ENCODE results near the gene FAM216B.
"Not testable (repeated sequence)": the region's sequence is repeated elsewhere in the genome, so short reads cannot be mapped to it uniquely, and the experiment has no call there.

Gene FAM216B

GRCh38 chr13:42781352-42781751 lies at the start of gene FAM216B:
FAM216B (plus strand) TSS chr13:42781584; CDS start chr13:42784068, 2,484 bp downstream.
- DNase-seq, result no peak

DNA sequence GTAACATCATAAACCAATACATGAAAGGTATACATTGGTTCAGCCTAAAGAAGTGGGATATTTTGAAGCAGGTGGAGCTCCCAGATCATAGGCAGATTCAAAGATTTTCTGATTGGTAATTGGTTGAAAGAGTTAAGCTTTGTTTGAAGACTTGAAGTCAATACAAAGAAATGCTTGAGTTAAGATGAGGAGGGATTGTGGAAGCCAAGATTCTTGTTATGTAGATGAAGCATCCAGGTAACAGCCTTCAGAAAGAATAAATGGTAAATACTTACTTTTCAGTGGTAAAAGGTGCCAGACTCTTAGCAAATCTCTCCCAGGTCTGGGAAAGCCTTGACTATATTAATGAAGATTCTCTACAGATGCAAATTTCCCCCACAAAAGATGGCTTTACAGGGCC lies 49.3 kb upstream of the FAM216B start:
- no peak for DNase-seq

DNA sequence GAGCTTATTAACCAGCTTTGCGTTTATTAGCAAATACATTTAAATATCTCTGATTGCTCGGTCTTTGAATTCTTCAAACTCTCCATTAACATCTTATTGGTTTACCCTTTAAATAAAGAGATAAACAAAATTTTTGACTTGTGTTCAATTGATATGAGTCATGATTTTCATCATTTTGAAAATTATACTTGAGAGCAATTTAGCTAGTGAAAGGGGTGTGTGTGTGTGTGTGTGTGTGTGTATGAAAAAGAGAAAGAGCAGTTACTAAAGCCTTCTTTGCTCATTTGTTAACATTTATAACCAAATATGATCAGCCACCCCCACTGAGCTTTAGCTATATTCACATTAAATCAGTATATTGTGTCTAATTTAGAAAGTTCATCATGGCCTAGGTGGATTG lies 48.3 kb upstream of the FAM216B start:
- no peak for DNase-seq

DNA sequence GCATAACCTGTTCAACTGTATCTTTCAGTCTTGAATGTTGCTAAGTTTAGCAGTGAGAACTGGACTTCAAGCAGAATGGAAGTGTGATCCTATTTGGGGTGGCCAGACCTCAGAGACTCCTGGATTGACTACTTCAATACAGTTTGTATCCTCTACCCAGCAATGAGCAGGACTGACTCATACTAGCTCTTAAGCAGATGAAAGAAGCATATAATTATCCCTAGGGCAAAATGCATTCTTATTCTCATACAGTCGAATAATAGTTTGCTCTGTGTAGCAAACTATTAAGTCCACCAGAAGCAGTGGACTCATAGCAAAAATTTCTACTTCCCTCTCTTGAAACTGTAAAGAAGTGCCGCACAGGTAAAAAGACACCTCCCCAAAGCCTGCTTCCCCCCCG lies 46.4 kb upstream of the FAM216B start:
- DNase-seq, result no peak

DNA sequence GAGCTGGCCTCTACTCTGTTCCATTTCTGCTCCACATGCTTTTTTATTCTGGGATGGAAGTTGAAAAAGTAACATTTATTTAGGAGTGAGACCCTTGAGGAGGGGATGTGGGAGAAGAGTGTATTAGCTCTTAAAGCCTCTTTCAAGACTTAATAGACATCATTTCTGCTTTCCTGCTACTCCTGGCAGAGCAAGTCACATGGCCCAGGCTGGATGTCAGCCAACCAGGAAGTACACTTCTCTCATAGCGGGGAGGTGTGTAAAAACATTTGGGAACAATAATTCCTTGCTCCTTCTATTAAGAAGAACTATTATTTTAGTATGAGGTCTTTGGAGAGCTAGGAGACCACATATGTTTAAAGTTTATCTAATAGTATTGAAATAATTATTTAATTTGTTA lies 40.6 kb upstream of the FAM216B start:
- no peak for DNase-seq

- no peak for DNase-seq
Measured at GRCh38 chr13:42741914-42742313, 39.5 kb upstream of the FAM216B start.

GRCh38 chr13:42745655-42746054 lies 35.7 kb upstream of the FAM216B start:
- DNase-seq, result no peak

DNA sequence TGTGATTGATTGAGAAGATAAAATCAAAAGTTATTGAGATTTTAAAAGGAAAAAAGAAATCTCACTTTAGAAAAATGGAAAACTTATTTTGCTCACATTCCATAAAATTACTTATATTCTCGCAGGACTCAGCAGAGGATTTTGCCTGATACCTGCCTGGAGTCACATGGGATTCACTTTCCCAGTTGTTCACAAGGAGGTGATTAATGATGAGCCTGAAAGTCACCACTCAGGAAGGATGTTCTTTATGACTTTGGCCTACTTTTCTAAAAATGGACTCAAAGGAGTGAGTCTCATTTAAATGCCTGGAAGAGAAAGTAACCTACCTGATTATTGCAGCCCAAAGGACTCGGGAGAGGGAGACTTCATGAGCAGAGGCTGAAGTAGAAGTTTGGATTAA lies 34.5 kb upstream of the FAM216B start:
- no peak for DNase-seq

- DNase-seq, result no peak
Measured at GRCh38 chr13:42747399-42747873, 33.9 kb upstream of the FAM216B start.

DNA sequence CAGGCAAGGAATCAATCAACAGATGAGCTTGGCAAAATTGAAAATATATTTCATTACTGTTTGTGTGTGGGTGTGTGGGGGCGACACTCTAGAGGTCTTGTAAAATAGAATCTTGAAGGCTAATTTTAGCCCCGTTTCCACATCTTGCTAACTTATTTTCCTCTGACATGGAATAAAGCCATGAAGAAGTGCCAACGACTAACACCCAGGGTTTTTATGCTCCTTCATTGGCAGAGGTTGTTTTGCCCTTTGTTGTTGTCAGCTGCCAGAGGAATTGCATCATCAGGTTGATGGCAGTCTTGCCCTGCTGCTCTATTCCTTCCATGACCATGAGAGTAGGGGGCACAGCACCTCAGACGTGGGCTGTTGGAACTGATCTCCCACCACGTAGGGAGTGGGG lies 30.6 kb upstream of the FAM216B start:
- DNase-seq, result no peak

DNA sequence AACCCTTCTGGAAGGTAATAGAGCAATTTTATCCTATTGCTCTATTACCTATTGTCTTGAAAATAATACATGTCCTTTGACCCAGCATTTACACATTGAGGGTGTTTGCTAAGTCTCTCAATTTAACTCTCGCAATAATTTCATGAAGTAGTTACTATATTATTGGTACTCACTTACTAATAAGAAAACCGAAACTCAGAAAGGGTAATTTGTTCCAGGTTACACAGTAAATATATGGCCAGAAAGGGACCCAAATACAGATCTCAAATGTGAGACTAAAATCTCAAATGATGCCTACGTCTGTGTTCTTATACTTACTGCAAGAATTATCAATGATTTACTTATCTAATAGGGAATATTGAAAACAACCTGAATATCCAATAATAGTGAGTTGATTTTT lies 29.7 kb upstream of the FAM216B start:
- no peak for DNase-seq

DNA sequence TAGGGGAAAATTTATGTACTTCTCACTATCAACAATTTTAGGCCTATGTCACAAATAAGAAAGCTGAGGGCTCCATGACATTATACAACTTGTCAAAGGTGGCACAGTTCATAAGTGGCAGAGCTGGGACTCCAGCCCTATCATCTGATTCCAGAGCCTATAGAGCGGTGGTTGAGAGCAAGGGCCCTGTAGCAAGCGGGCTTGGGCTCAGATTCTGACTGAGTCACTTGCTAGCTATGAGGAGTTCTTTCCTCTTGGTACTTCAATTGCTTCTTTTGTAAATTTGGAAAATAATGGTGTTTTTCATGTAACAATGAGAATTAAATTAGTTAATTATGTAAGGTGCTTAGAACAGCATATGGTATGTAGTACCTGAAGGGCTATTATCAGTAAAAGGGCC lies 28.7 kb upstream of the FAM216B start:
- no peak for DNase-seq

- no peak for DNase-seq
Measured at GRCh38 chr13:42753697-42754096, 27.7 kb upstream of the FAM216B start.

DNA sequence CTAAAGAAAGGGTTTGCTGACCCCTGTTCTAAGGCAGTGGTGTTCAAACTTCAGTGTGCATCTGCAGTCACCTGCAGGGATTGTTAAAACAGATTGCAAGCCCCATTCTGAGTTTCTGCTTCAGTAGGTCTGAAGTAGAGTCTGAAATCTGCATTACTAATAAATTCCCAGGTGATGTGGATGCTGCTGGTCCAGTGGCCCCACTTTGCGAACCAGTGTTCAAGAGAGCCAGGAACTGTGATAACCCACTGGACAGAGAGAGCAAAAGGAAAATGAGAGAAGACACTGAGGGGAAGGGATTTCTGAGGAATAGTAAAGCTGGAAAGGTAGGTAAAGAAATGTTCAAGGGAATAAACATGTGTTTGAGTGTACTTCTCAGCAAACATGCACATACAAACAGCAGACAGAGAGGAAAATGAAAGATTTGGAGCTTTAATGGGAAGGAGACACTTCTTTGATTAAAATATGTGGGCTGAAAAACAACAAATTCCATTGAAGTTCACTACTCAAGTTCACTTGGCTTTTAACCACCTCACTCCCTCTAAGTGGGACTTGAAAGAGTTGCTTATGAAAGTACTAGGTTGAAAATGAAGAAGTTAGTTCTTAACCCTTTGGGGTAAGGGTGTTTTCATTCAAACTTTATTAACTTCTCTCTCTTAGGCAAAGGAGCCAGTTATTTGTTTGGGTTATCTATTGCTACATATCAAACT lies 26.4 kb upstream of the FAM216B start:
- no peak for DNase-seq

DNA sequence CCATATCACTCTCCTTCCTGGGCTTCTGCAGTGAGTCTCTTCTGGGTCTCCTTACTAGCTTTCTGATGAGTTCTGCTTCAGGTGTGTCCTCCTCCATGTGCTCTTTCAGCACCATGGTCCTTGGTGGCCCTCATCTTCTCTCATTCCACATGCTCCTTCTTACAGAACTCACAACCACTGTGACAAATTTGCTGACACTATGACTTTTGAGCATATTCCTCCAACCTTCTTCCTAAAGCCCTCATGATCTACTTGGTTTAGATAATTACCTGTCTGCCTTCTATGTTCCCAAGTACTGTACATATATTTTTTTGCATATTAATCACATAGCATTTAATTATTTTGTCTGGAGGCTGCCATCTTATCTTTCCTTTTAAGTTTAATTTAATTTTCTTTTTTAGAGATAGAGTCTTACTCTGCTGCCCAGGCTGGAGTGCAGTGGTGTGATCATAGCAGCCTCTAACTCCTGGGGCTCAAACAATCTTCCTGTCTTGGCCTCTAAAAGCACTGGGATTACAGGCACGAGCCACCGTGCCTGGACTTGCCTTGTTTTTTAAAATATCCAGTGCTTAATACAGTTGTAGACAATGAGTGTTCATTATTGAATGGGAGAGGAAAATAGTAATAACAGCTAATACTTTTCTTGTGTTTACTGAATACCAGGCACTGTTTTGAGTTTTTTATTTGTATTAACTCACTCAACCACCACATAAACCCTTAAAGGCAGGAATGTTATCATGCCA lies 23.5 kb upstream of the FAM216B start:
- DNase-seq, result no peak

DNA sequence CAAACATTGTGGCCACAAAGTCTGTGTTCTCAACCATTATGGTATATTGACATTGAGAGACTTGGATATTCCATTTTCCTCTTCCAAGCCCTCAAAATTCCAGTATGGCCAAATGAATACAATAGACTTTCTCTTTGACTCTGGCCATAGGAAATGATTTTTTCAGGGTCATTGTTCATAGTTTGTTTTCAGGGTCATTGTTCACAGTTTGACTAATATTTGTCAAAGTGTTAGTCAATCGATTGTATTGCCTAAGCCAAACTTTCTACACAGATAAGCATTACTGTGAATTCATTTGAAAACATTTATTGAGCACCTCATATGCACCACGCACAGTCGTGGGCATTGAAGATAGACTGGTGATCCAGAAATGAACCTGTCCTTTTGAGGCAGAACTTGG lies 22.9 kb upstream of the FAM216B start:
- no peak for DNase-seq

GRCh38 chr13:42760951-42761350 lies 20.4 kb upstream of the FAM216B start:
- no peak for DNase-seq

DNA sequence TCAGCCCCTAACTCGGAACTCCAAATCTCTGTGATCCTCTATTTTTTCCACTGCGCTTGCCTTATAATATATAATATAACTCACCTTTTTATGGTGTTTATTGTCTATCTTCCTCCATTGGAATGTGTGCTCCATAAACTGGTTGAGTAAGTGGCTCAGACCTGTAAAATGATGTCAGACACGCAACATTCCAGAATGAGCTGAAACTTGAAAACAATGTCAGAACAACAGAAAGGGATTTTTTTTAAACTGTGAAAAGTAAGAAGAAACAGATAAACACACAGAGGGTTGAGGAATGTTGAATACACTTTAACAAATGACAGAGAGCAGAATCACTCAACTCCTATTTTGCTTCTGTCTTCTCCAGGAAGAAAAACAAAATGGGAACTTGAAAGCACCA lies 19.1 kb upstream of the FAM216B start:
- DNase-seq, result no peak

DNA sequence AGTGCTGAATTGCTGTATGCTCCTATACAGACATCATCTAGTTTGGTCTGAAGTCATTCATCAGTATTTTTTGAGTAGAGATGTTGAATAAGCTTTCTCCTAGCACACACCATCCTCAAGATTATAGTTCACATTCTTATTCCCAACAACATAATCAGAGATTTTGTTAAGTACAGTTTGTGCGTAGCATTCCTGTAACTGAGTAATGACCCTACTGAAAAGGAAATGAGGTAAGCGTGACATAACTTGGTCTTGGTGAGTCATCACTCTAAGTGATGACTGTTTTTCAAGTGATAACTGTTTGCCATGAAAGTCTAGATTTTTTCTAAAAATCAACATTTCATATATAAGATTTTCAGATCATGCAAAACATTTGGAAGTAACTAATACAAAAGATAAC lies 18.5 kb upstream of the FAM216B start:
- no peak for DNase-seq

DNA sequence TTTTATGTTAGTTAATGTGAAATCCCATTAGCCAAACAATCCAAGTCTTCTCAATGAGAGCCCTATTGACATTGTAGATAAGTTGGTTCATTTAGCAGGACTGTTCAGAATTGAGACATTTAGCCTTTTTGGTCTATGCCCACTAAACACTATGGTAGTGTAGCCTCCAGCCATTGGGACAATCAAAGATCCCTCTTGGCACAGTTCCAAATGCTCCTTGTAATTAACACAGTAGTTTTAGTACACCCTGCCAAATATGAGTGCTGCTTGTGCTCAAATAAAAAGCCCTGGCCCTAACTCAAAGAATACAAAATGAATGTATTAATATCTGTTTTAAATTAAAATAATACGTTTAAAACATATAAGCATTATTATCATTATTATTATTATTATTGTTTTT lies 15.4 kb upstream of the FAM216B start:
- no peak for DNase-seq

- no peak for DNase-seq
Measured at GRCh38 chr13:42769650-42770049, 11.7 kb upstream of the FAM216B start.

DNA sequence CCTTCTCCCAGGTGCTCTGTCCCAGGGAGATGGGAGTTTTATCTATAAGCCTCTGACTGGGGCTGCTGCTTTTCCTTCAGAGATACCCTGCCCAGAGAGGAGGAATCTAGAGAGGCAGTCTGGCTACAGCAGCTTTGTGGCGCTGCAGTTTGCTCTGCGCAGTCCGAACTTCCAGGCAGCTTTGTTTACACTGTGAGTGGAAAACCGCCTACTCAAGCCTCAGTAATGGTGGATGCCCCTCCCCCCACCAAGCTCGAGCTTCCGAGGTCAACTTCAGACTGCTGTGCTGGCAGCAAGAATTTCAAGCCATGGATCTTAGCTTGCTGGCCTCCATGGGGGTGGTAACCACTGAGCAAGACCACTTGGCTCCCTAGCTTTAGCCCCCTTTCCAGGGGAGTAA lies 4.8 kb upstream of the FAM216B start:
- DNase-seq, result not testable (repeated sequence)

- no peak for DNase-seq
Measured at GRCh38 chr13:42777467-42777866, 3.9 kb upstream of the FAM216B start.

- DNase-seq, result no peak
Measured at GRCh38 chr13:42780044-42780443, 1.3 kb upstream of the FAM216B start.

DNA sequence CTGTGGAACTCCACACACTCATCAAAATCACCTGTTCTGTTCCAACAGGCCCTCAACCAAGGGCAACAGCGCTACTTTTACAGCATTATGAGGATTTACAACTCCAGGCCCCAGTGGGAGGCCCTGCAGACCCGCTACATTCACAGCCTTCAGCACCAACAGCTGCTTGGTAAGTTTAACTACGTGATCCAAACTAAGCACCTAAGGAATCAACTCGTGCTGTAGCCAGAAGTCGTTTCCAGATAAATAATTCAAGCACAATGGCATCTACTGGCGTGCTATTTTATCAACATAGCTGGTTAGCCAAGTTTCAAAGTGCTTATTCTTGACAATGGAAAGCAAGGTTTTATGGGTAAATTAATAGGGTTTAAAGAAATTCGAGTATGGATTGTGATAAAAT lies 5.3 kb downstream of the FAM216B start:
- DNase-seq, result no peak
